ENCODE results near the gene BBS7. TPM values are rescaled to one million over a fixed set of nuclear protein-coding genes. Genes with fewer than 3 reads are reported as not detected.

BBS7 gene
- total and polyA plus RNA-seq, 9 of the 15 experiments (the other 6 are each of a cell fraction or from before 2014, with no cell fraction given), result 13.4 to 25.8 (median 16.4) TPM

DNA sequence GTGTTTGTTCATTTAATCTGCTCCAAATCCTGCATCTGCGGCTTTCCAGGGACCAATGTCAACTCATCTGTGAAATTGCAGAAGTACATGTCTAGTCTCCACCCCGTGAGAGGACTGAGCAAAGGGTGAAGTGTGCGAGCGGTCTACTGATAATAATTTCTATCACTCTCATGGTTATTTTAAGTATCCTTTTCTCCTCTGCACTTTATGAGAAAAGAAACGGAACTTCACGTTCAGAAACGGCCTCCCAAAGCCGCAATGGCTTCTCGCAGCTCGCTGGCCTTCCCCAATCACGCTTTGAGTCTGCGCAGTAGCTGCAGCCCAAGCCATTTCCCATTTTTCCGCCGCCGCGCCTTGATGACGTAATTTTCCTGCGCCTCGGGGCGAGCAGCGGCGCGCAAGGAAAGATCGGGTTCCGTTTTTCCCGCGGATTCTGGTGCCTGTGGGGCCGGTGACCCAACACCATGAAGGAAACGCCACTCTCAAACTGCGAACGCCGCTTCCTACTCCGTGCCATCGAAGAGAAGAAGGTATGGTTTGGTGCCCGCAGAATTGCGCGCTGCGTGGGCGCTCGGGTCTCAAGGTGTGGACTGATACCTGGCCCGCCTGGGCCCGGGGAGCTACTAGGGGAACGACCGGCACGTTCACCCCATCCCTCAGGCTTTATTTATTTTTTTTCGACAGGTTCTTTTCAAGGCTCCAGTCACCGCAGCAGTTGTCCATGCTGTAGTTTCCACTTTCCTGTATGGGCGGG, 69.1 kb downstream of the BBS7 start, which contains the start of gene EXOSC9 (continued):
- TF ChIP-seq JUND (IDR thresholded peaks at IDR 0.05; ENCODE audit: borderline replicate concordance, low read depth, low read length) (peak; percentile 86), JUND (tag; IDR thresholded peaks at IDR 0.05; ENCODE audit: borderline replicate concordance, low read depth, low read length) (peak; percentile 77), SMARCA5 (IDR thresholded peaks at IDR 0.05) (no peak), ZNF384 (IDR thresholded peaks at IDR 0.05; ENCODE audit: low read depth, low read length) (0 out of 2 replicates have a peak, but pooled peaks have one; percentile 25), NFATC3 (IDR thresholded peaks at IDR 0.05) (no peak), TARDBP (IDR thresholded peaks at IDR 0.05) (no peak), JUNB (CRISPR knock-in tag; conservative IDR thresholded peaks at IDR 0.05) (peak; percentile 80), MCM7 (IDR thresholded peaks at IDR 0.05) (no peak), SMARCE1 (IDR thresholded peaks at IDR 0.05) (peak; percentile 74), SAFB (IDR thresholded peaks at IDR 0.05; ENCODE audit: borderline replicate concordance, low read depth, low read length) (no peak), LCOR (CRISPR knock-in tag; IDR thresholded peaks at IDR 0.05) (peak; percentile 70), ZNF3 (CRISPR knock-in tag; IDR thresholded peaks at IDR 0.05) (no peak), ZNF408 (CRISPR knock-in tag; IDR thresholded peaks at IDR 0.05; ENCODE audit: low read depth) (no peak)
- TF ChIP-seq, protein P1, sequence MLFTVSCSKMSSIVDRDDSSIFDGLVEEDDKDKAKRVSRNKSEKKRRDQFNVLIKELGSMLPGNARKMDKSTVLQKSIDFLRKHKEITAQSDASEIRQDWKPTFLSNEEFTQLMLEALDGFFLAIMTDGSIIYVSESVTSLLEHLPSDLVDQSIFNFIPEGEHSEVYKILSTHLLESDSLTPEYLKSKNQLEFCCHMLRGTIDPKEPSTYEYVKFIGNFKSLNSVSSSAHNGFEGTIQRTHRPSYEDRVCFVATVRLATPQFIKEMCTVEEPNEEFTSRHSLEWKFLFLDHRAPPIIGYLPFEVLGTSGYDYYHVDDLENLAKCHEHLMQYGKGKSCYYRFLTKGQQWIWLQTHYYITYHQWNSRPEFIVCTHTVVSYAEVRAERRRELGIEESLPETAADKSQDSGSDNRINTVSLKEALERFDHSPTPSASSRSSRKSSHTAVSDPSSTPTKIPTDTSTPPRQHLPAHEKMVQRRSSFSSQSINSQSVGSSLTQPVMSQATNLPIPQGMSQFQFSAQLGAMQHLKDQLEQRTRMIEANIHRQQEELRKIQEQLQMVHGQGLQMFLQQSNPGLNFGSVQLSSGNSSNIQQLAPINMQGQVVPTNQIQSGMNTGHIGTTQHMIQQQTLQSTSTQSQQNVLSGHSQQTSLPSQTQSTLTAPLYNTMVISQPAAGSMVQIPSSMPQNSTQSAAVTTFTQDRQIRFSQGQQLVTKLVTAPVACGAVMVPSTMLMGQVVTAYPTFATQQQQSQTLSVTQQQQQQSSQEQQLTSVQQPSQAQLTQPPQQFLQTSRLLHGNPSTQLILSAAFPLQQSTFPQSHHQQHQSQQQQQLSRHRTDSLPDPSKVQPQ (CRISPR knock-in tag; IDR thresholded peaks at IDR 0.05; ENCODE audit: borderline replicate concordance), result no peak
- TF ChIP-seq, protein P2, sequence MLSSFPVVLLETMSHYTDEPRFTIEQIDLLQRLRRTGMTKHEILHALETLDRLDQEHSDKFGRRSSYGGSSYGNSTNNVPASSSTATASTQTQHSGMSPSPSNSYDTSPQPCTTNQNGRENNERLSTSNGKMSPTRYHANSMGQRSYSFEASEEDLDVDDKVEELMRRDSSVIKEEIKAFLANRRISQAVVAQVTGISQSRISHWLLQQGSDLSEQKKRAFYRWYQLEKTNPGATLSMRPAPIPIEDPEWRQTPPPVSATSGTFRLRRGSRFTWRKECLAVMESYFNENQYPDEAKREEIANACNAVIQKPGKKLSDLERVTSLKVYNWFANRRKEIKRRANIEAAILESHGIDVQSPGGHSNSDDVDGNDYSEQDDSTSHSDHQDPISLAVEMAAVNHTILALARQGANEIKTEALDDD (IDR thresholded peaks at IDR 0.05), result peak; percentile 91
- TF ChIP-seq, protein P3, sequence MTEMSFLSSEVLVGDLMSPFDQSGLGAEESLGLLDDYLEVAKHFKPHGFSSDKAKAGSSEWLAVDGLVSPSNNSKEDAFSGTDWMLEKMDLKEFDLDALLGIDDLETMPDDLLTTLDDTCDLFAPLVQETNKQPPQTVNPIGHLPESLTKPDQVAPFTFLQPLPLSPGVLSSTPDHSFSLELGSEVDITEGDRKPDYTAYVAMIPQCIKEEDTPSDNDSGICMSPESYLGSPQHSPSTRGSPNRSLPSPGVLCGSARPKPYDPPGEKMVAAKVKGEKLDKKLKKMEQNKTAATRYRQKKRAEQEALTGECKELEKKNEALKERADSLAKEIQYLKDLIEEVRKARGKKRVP (CRISPR knock-in tag; IDR thresholded peaks at IDR 0.05), result no peak
- TF ChIP-seq, protein P4, sequence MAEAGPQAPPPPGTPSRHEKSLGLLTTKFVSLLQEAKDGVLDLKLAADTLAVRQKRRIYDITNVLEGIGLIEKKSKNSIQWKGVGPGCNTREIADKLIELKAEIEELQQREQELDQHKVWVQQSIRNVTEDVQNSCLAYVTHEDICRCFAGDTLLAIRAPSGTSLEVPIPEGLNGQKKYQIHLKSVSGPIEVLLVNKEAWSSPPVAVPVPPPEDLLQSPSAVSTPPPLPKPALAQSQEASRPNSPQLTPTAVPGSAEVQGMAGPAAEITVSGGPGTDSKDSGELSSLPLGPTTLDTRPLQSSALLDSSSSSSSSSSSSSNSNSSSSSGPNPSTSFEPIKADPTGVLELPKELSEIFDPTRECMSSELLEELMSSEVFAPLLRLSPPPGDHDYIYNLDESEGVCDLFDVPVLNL (CRISPR knock-in tag; IDR thresholded peaks at IDR 0.05; ENCODE audit: low read depth), result peak; percentile 76; the same call in 1 of the 2 replicates
- TF ChIP-seq, protein P5, sequence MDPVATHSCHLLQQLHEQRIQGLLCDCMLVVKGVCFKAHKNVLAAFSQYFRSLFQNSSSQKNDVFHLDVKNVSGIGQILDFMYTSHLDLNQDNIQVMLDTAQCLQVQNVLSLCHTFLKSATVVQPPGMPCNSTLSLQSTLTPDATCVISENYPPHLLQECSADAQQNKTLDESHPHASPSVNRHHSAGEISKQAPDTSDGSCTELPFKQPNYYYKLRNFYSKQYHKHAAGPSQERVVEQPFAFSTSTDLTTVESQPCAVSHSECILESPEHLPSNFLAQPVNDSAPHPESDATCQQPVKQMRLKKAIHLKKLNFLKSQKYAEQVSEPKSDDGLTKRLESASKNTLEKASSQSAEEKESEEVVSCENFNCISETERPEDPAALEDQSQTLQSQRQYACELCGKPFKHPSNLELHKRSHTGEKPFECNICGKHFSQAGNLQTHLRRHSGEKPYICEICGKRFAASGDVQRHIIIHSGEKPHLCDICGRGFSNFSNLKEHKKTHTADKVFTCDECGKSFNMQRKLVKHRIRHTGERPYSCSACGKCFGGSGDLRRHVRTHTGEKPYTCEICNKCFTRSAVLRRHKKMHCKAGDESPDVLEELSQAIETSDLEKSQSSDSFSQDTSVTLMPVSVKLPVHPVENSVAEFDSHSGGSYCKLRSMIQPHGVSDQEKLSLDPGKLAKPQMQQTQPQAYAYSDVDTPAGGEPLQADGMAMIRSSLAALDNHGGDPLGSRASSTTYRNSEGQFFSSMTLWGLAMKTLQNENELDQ (CRISPR knock-in tag; IDR thresholded peaks at IDR 0.05; ENCODE audit: borderline replicate concordance), result no peak
- TF ChIP-seq, protein P6, sequence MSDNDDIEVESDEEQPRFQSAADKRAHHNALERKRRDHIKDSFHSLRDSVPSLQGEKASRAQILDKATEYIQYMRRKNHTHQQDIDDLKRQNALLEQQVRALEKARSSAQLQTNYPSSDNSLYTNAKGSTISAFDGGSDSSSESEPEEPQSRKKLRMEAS (CRISPR knock-in tag; IDR thresholded peaks at IDR 0.05), result peak; percentile 85
